ENCODE data around the gene SNED1. TPM values are rescaled to one million over a fixed set of nuclear protein-coding genes. Genes with fewer than 3 reads are reported as not detected.

SNED1 gene
- polyA plus RNA-seq, 2 of the 4 experiments (the other 2 are of a cell fraction) = 0.15 to 0.21 TPM

GRCh38 chr2:241007880-241008710 is 9.7 kb downstream of the SNED1 start:
- CTCF ChIA-PET = interaction anchor here (1.5 to 2.4 kb wide), 2 partner anchors 24 to 157 kb away, joined by 6 to 8 read pairs; no protein-coding TSS in a partner anchor

GRCh38 chr2:241008711-241009121 is 10.3 kb downstream of the SNED1 start:
- CTCF ChIA-PET = interaction anchor here (1.5 to 2.4 kb wide), 2 partner anchors 25 to 157 kb away, joined by 6 to 8 read pairs; no protein-coding TSS in a partner anchor

More at GRCh38 chr2:241007880-241008710, 9.7 kb downstream of the SNED1 start:
- TF ChIP-seq HEYL (CRISPR knock-in tag; IDR thresholded peaks at IDR 0.05) (no peak), MAZ (IDR thresholded peaks at IDR 0.05; ENCODE audit: borderline replicate concordance, low read depth, low read length) (no peak), POLR2AphosphoS2 (conservative IDR thresholded peaks at IDR 0.05; ENCODE audit: low read length) (no peak), USF2 (IDR thresholded peaks at IDR 0.05) (no peak), E2F6 (IDR thresholded peaks at IDR 0.05; ENCODE audit: borderline replicate concordance, low read depth) (no peak), CBX8 (IDR thresholded peaks at IDR 0.05) (no peak), ZFP36 (IDR thresholded peaks at IDR 0.05; ENCODE audit: borderline replicate concordance, partially characterized antibody) (no peak)
- POLR2A ChIA-PET = no interaction called here
- Histone ChIP-seq H3K27ac (no peak overlapping the region), H3K9me3 (peaks cover 27% of the 10 kb centered on the region), H3K4me1 (no peaks in the 10 kb centered on the region), H3K4me2 (no peak overlapping the region), H3K4me3 (no peak overlapping the region)
- no peak for DNase-seq (ENCODE audit: low read depth in 1 of 2, low spot score in 1 of 2)
- WGBS (ENCODE audit: missing lambda C conversion rate) = 67% methylated on average over 11 of the region's 20 CpGs
- FAIRE-seq = no peak
- ATAC-seq = no peak

GRCh38 chr2:241009191-241009590 is 10.8 kb downstream of the SNED1 start:
- ChIA-PET CTCF (interaction anchor here (0.9 kb wide), 1 partner anchor 26 kb away, joined by 3 read pairs; no protein-coding TSS in a partner anchor), POLR2A (no interaction called here)
- Histone ChIP-seq H3K9me3 (peaks cover 16% of the 10 kb centered on the region; the same call in 2 of the 3 replicates), H3K4me2 (no peak overlapping the region), H3K27ac (no peak overlapping the region), H3K4me3 (no peak overlapping the region), H3K4me1 (no peaks in the 10 kb centered on the region)
- TF ChIP-seq SREBF2 (IDR thresholded peaks at IDR 0.05) = no peak
- no peak for TF ChIP-seq ATOH8 (CRISPR knock-in tag; IDR thresholded peaks at IDR 0.05; ENCODE audit: low read depth)
- DNase-seq (ENCODE audit: low read depth in 1 of 2, low spot score in 1 of 2) (no peak), ATAC-seq (no peak; a peak in 1 of 6 replicates), FAIRE-seq (no peak)
- WGBS (ENCODE audit: missing lambda C conversion rate) = 82% methylated on average over 2 of the region's 2 CpGs

More at GRCh38 chr2:241008711-241009121, 10.3 kb downstream of the SNED1 start:
- POLR2A ChIA-PET = no interaction called here
- FAIRE-seq (no peak), DNase-seq (ENCODE audit: low read depth in 1 of 2, low spot score in 1 of 2) (no peak), ATAC-seq (no peak)
- Histone ChIP-seq H3K4me2 (no peak overlapping the region), H3K4me3 (no peak overlapping the region), H3K27ac (no peak overlapping the region), H3K9me3 (peaks cover 21% of the 10 kb centered on the region), H3K4me1 (no peaks in the 10 kb centered on the region)
- 75% methylated on average over 3 of the region's 7 CpGs for WGBS (ENCODE audit: missing lambda C conversion rate)
- no peak for TF ChIP-seq FOSL2 (IDR thresholded peaks at IDR 0.05)
- TF ChIP-seq FOSL2 (CRISPR knock-in tag; IDR thresholded peaks at IDR 0.05) = no peak
- no peak for TF ChIP-seq CEBPB (IDR thresholded peaks at IDR 0.05)
- no peak for TF ChIP-seq BCL3 (IDR thresholded peaks at IDR 0.05)
